DLD1 (cell line): ENCODE measurements around the gene SRSF8.
"Not testable (repeated sequence)": the region's sequence is repeated elsewhere in the genome, so short reads cannot be mapped to it uniquely, and the experiment has no call there.

ENCODE experiments used
- in situ Hi-C: cut with HindIII; loops from 2 replicates; pipeline ENCODE4 v1.10.0; 2017; ENCODE audit warnings: low sequenced_read_pairs

SRSF8 gene

DNA sequence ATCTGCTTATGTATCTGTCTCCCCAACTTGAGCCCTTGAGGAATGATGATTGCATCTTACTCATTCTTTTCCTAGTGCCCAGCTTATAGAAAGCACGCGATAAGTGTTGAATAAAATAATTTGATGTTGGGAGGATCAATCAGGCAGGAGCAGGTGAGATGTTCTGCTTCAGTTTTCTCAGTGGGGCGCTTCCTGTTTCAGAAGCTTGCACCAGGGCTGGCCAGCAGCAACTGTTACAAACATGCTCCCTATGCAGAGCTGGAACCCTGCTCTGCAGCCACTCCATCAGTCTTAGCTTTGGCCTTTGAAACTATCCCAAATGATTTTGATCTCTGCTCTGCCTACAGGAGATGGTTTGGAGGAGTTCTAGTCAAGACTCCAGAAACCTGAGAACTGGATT, 26.8 kb downstream of the SRSF8 start:
- in situ Hi-C loops: no loop called here

DNA sequence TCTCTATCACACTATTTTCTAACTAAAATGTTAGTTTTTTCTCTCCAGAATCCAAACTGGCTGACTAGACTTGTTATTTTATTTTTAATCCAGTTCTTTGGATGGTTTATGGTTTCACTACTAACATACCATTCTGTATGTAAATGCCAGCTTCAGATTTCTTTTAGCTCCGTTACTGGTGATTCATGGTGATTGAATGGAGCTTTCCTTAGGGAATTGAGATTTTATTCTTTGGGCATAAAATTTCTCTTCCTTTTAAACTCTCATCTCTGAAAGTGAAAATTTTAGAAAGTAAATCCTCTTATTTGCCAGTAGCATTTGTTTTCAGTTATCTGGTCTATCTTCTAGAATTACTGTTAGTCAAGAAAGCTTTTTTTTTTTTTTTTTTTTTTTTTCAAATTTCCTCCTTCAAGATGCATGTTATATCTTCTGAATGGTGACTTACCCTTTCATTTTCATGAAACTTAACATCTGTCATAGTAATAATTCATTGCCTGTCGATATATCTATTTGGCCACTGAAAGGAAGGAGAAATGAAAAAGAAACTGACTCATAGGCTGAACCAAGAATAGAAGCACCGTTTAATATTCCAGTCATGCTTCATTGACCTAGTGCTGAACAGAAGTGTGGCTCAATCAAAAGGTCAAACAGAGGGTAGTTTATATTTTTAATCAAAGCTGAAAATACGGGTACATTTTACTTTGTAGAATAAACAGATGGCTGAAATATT, 29.3 kb downstream of the SRSF8 start:
- in situ Hi-C loops: no loop called here

DNA sequence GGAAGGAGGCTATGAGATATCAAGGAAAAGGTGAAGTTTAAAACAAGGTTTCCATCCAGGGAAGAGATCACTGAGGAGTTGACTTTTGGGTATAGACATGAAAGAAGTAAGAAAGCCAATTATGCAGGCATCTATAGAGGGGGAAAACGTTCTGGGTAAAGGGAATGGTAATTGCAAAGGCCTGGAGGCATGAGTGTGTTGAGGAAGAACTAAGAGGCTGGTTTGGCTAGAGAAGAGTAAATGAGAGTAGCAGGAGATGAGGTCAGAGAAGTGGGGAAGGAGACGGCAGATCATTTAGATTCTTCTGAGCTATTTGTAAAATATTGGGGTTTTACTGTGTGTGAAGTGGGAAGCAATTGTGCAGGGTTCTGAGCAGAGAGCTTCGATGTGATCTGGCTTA, 30.5 kb downstream of the SRSF8 start:
- in situ Hi-C loops: no loop called here

DNA sequence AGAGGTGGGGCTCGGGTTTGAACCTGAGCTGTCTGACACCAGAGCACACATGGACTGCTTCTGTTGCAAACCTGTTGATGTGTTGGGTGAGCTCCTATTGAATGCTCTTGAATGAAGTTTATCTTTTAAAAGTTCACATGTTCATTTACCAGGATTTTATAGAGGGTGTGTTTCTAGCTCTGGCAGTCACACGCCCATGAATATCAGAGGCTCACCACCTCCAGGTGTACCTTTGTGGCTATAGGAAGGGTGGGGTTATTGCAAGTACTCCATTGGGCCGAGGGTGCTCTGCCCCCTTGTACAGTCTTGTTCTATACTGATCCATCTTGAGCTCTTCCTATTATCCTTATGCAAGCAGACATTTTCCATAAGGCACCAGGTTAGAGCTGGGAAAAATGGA, 32.1 kb downstream of the SRSF8 start:
- in situ Hi-C loops: no loop called here

DNA sequence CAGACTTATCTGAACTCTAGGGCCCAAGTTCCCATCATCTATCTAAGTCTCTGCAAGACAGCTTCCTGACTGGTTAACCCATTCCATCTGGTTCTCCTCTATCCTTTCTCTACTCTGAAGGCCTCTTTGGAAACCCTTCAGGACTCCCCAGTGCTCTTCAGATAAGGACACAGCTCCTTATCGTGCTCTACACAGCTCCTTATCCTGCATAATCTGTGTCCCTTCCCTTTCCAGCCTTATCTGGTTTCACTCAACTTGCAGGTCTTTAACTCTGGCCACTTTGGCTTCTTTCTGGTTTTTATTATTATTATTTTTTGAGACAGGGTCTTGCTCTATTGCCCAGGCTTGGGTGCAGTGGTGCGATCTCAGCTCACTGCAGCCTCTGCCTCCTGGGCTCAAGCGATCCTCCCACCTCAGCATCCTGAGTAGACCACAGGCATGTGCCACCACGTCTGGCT, 33.5 kb downstream of the SRSF8 start:
- in situ Hi-C loops: no loop called here

DNA sequence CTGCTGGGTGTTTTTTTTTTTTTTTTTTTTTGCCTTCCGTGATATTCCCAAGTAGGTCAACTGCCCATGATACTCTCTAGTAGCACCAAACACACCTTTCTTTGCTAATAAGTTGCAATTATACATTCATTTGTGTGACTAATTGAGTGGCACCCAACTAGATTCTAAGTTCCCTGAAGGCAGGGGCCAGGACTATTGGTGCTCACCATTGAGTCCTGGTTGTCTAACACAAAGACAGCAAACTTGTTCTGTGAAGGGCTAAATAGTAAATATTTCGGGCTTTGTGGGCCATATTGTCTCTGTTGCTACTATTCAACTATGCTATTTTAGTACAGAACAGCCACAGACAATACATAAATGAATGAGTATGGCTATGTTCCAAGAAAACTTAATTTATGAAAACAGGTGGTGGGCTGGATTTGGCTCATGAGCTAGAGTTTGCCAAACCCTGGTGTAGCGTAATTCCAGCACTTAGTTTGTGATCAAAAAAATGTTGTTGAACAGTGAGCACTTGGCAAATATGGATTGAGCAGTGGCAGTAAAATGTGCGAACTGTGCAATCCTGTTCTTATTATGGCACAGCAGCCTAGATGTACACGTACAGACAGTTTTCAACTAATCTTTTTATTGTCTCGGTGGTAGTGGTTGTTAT, 34.3 kb downstream of the SRSF8 start:
- in situ Hi-C loops: no loop called here

DNA sequence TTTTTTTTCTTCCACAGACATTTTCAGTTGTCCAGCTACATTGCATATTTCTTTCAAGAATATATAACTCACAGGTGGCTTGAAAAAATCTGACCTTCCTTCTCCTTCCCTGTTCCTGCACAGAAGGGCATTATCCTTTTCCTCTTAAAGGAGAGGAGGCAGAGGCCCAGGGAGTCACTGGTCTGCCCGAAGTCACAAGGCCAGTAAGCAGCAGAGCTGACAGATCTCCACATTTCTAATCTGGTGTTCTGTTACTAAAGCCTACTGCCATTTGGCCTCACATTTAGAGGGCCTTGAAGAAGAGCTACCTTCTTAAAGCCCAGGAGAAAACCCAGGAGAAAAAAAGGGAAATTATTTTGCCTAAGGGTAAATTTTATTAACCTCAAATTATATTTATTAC, 35.2 kb downstream of the SRSF8 start:
- in situ Hi-C loops: no loop called here

DNA sequence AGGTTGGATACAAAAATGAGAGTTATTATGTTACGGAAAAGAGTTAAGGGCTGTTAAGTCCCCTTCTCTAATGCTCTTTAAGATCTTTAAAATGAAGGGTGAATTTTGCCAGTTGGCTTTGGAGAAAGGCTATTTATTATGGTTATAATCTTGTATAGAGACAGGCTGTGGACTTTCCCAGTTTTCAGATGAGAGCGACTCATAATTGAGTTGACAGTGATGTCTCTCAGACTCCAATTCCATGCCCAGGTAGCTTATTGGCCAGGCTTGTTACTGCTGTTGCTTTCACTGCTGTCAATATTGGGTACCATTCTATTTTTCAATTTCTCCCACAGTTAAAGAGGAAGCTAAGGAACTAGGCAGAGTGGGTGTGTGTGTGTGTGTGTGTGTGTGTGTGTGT, 36.0 kb downstream of the SRSF8 start:
- in situ Hi-C loops: no loop called here

DNA sequence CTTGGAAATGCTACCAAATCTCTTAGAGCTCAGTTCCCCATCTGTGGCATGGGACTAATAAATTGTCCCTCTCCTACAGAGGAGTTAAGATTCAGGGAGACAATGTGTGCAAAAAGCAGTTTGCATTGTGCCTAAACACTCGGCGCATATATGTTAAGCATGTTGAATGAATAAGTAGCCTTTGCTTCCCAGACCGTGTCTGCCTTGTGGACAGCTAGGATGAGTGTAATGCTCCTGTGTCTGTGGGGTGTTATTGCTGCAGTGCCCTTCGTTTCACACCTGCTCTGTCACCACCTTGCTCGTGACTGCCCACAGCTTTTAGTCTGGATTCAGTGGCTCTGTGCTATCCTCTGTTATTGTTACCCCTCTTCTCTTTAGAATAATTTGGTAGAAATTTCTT, 37.0 kb downstream of the SRSF8 start:
- in situ Hi-C loops: no loop called here

DNA sequence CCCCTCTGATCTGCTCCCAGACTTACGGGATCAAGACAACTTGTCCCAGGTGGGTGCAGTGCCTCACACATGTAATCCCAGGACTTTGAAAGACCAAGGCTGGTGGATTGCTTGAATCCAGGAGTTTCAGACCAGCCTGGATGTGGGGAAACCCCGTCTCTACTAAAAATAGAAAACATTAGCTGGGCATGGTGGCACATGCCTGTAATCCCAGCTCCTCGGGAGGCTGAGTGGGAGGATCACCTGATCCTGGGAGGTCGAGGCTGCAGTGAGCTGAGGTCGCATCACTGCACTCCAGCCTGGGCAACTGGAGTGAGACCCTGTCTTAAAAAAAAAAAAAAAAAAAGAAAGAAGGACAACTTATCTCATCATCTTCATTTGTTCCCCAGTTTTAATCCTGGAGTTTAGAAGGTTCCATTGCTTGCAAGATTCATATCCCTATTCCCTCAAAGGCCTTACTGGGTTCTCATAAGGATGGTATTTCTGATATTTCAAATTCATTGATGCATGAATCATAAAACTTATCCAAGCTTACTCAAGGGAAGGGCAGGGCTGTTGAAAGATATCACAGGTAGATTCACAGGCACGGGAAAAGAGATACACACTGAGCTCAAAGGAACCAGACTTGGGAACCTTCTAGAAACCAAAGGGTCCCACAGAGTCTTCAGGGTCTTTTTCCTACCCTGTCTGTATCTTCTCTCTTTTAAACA, 37.6 kb downstream of the SRSF8 start:
- in situ Hi-C loops: no loop called here

DNA sequence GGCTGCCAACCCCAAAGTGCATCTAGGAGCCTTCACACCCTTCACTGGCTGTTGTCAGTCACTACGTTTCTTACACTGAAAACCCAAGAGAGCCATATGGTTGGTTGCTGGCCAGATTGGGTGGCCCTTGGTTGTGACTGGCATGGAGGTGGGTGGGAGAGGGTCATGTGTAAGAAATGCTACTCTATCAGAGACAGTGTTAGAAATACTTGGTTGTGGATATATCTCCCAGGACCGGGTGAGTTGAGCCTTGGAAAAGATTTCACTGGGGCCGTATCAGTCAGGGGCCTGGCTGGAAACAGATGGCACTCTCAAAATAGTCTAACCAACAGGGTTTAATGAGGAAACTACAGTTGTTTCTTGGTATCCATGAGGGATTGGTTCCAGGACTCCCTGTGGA, 38.1 kb downstream of the SRSF8 start:
- in situ Hi-C loops: no loop called here

DNA sequence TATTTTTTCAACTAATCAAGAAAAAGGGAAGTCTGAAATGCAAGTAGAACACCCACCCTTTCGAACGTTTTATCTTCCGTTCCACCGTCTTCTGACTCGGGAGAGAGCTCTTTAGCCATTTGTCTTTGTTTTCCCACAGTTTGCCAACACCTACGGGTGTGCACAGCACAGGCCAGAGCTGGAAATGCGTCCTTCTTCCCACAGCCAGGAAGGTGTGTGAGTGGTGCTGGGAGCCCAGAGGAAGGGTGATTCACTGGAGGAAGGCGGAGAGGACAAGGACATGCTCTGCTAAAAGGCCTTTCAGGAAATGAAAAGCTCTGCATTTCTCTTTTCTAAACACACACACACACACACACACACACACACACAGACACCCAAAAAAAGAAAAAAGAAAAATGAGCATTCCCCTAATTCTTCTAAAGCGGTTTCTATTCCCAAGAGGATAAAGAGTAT, 41.5 kb downstream of the SRSF8 start:
- in situ Hi-C loops: no loop called here

DNA sequence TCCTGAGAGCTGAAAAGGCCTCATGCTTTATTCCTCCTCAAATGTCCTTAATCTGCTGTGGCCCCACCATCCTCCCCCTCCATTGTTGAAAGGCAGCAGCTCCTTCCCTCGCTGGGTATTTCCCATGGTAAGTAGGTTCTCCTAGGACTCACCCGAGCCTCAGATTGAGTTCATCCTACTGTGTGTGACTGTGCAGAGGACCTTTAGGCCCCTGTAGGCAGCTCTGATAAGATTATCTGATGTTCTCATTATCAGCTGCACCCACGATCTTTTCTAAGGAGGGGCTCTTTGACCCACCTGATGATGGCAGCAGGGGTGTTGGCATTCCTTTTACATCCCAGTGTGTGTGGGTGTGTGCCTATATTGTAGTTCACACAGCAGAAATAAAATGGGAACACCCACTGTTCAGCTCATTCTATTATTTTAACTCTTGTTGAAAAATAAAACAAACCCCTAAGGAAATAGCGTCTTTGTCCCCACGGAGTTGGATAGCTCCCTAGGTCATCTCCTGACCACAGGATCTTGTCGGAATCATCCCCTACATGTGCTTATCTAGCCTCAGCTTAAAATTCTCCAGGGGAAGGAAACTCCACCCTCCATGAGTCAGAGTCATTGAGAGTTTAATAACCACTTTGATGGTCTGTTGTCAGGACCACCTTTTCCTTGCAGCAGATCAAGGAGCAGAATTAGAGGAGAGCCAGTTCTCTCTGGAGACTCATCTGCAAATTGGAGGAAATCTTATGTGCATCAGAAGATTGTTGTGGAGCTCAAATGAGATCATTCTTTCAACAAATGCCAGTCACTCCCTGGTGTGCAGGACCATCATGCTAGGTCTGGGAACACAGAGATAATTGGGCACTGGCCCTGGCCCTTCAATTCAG, 42.2 kb downstream of the SRSF8 start:
- in situ Hi-C loops: no loop called here

DNA sequence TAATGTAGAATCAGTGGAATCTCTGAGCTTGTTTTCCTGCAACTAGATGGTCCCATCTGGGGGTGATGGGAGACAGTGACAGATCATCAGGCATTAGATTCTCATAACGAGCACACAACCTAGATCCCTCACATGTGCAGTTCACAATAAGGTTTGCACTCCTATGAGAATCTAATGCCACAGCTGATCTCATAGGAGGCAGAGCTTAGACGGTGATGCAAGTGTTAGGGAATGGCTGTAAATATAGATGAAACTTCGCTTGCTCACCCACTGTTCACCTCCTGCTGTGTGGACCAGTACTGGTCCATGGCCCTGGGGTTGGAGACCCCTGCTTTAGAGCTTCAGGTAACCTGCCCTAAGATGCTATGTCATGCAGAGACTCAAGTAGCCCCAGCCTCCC, 44.8 kb downstream of the SRSF8 start:
- in situ Hi-C loops: not testable (repeated sequence)

DNA sequence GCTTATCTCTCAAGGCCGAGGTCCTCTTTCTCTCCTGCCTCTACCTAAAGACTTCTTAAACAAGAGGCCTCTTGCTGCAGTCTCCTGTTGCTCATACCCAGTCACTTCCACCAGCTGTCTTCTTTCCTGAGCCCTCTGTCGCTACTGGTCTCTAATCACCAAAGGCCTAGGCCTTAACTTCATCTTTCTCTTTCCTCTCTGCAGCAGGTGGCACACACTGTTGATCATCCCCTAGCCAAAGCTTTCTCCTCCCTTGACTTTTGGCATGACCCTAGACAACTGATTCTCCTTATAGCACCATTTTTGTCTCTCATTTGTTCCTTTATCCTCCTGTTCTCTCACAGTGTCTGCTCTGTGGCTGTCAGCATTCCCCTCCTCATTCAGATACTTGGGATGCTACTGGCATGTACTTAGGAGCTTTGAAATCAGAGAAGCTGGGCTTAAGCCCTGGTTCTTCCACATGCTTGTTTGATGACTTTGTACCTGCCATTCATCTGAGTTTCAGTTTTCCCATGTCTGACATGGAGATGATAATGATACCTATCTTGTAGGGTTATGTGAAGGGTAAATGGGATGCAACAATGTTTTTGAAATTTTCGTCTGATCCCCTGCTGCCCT, 45.3 kb downstream of the SRSF8 start:
- in situ Hi-C loops: no loop called here

DNA sequence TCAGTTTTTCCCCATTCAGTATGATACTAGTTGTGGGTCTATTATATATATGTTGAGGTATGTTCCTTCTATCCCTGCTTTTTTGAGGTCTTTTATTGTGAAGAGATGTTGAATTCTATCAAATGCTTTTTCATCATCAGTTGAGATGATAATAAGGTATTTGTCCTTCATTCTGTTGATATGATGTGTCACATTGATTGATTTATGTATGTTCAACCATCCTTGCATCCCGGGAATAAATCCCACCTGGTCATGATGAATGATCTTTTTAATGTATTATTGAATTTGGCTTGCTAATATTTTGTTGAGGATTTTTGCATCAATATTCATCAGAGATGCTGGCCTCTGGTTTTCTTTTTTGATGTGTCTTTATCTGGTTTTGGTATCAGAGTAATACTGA, 48.9 kb downstream of the SRSF8 start:
- in situ Hi-C loops: no loop called here

DNA sequence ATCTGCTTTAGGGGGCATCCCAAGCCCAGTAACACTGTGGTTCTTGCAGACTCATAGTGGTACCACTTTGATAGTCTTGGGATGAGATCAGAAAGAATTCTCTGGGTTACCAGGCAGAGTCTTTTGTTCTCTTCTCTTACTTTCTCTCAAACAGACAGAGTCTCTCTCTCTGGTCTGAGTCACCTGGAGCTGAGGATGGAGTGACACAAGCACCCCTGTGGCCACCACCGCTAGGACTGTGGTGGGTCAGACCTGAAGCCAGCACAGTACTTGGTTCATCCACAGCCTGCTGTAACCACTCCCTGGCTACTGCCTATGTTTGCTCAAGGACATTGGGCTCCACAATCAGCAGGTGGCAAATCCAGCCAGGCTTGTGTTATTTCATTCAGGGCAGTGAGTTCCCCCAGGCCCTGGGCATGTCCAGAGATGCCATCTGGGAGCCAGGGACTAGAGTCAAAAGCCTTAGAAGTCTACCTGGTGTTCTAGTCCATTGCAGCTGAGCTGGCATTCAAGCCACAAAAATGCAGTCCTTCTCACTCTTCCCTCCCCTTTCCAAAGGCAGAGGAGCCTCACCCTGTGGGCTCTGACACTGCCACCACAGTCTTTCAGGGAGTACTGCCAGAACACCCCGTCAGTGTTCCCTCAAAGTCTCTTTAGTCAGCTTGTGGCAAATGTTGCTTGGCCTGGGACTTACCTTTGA, 52.8 kb downstream of the SRSF8 start:
- in situ Hi-C loops: no loop called here
